C1 segment of cervical spinal cord (tissue), 14 donors: ENCODE measurements around the gene MLKL.

ENCODE experiments used
- DNase-seq, 14 donors: peaks; one replicate each; lab custom pipeline; 2025; lab: John Stamatoyannopoulos, UW

Gene MLKL

DNA sequence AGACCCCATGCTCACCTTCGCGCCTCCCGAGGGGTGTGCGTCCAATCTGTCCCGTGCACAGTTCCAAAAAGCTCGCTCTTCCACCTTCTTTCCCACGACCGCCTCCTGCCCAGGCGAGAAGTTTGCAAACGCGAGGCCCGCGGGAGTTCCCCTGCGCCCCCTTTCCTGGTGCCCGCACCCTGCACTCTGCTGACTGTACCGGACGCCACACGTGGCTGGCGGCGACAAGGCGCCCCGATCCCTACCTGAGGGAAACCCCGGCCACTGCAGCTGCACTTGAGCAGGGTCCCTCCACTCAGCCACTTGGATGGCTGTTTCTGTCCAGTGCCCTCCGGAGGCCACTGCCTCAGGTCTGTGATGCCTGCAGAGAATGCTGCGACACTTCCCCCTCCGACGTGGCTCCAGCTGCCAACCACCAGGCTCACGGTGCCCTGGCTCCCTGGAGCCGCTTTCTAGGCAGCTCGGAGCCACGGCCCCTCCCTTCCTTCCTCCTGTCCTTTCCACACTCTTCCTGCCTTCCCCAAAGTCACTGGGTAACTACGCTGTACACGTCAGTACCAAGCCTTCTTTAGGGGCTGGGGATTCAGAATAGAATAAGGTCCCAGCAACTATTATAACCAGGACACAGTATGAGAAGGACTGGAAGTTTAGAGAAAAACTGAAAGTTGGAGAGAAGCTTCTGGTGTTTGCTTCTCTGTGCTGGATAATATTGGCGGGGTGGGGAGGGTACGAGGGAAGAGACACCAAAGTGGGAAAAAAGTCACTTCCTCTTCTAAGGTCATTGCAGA lies at the start of gene MLKL:
TSS of gene MLKL (minus strand) at position 425 of the 788 bp plus-strand sequence. CDS start 5,105 bp downstream, outside the sequence.
- DNase-seq: peak in 3 of 14 donors; percentile 25 to 59 (median 42)

DNA sequence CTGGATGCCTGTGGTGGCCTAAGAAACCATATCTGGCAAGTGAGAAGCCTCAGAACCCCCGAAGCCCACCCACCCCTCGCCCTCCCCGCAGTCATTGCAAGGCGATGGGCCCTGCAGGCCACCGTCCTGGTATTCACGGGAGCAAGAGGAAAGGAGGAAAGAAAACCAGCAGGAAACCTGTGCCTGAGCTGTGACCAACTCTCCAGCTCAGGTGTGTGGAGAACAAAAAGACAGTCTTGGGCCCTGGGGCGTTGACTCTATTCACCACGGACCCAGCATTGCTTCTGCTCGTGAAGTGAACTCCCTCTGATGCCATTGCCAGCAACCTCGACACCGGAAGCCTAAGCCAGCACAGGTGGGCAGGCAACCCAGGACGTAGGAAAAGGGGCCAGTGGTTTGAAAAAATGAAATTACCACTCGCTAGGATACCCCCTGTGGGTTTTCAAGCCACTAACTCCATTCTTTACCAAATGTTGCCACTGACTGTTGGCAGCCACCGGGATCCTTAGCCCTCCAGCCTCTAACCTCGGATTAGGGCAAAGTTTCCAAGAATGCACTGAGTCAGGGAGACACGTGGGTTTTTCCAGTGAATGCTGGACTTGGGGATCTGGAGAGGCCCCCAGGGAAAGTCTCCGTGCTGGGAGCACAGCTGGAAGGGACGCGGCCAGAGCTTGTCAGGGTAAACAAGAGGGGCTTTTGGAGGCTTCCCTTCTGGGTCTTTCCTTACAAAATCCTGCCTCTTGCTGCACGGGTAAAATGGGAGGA lies 48.8 kb upstream of the MLKL start:
- peak in 3 of 14 donors; percentile 23 to 79 (median 56) for DNase-seq

DNA sequence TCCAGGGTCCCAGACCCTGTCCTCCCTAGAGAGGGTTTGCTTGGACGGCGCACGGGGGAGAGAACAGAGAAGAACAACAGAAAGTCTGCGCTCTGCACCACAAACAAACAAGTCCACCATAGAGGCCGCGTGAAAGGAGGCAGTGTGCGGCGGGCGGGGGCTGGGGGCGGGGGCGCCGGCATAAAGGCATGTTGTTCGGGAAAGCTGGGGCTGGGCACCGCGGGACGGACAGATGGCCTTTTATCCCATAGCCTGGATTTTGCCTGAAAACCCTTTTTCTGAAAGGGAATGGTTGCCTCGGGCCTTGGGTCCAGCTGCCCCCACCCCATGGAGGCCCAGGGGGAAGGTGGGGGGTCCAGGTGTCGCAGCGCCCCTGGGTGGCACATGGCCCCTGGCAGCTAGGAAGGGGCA lies 48.0 kb upstream of the MLKL start:
- DNase-seq: peak in 12 of 14 donors; percentile 8 to 92 (median 80)

DNA sequence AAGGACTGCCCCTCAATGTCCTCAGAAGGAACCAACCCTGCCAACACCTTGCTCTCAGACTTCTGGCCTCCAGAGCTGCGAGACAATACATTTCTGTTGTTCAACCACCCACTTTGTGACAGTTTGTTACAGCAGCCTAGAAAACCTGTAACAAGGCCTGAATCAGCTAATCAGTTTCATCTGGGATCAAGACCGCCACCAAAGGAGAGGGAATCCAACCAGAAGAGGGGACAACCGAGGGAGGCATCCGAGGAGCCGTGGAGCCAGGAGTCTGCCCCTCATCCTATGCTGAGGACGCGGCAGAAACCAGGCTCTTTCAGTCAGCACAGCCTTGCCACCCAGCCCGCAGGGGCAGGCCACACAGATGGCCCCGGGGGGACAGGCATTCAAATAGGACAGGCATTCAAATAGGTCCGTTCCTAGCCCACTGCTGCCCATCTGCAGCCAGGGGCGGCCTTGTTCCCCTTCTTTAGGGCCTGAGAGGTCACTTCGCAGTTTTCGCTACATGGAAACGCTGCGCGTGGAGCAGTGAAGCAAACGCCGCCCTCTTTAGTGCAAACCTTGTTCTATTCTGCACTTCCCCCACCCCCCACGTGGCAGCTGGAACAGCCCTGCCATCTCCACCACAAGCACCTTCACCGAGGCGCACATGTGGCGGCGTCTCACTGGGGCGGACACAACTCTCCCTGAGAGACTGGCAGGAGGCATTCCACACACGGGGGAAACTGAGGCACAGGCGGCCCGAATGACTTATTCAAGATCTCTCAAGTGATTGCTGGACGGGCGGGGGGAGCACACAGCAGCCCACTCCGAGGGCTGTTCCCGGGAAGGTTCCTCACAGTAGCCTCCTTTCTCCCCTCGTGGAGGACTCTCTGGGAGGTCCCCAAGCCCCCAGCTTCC lies 47.3 kb upstream of the MLKL start:
- DNase-seq: peak in 12 of 14 donors; percentile 7 to 93 (median 82)

DNA sequence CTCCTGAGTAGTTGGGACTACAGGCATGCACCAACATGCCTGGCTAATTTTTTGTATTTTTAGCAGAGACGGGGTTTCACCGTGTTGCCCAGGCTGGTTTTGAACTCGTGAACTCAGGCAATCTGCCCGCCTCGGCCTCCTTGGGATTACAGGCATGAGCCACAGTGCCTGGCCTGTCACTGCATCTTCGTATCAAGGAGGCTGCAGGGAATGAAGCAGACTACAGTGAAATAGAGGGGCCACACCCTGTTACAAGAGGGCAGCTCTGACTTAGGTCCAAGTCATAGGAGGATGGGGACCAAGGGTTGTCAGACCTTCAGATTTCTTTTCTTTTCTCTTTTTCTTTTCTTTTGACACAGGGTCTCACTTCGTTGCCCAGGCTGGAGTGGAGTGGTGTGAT lies 45.3 kb upstream of the MLKL start:
- no peak for DNase-seq

DNA sequence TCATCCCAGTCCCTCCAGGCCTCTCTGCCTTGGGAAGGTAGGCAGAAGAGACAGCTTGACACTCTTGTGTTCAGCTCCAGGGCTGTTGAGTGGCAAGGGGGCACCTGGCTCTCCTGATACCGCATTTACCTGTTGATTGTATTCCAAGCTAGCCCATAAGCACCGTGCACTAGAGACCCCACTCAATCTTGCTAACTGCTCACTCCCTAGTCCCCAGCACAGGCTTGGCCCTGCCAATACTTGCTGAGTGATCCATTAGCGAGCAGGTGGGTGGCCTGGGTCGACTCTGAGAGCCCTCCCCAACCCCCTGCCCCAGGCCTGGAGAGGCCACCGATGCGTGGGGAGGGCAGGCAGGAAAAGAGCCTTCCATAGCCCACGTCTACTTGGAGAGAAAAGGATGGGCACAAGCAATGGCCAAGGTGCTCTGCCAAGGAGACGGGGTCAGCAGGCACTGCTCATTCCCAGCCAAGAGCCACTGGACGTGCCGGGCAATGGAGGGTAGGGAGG lies 44.5 kb upstream of the MLKL start:
- DNase-seq: peak in 1 of 14 donors; percentile 22

DNA sequence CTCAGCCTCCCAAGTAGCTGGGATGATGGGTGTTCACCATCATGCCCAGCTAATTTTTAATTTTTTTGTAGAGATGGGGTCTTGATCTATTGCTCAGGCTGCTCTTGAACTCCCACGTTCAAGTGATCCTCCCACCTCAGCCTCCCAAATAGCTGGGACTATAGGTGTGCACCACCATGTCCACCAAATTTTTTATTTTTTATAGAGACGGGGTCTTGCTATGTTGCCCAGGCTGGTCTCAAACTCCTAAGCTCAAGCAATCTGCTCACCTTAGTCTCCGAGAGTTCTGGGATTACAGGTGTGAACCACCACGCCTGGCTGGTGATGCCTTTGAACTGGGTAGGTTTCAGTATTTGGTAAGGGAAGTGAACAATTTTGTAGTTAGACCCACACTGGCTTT lies 43.9 kb upstream of the MLKL start:
- DNase-seq: no peak

DNA sequence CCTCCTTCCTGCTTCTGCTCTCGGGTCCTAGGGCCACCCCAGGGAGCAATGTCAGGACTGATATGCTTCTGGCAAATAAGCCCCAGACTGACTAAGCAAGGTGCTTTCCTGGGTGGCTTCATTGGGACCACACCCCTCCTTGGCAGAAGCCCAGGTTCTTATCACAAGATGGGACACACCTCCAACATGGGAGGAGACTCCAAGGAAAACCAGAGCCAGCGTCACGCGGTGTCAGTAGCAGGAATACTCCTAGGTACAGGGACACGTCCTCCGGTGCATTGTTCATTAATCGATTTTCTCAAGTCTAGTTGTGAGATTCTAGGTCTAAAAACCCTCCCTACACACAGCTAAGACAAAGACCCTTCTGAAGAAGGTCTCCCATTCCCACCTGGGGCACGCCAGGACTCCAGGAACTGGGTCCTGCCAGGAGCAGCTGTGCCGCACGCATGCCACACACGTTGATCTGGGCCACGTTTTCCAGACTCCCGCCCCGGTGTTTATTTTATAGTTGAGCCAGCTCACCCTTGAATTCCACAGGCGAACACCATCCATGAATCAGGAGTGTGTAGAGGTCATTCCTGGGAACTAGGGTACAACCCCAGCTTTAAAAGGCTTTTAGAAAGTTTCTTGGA lies 43.1 kb upstream of the MLKL start:
- peak in 1 of 14 donors; percentile 25 for DNase-seq

DNA sequence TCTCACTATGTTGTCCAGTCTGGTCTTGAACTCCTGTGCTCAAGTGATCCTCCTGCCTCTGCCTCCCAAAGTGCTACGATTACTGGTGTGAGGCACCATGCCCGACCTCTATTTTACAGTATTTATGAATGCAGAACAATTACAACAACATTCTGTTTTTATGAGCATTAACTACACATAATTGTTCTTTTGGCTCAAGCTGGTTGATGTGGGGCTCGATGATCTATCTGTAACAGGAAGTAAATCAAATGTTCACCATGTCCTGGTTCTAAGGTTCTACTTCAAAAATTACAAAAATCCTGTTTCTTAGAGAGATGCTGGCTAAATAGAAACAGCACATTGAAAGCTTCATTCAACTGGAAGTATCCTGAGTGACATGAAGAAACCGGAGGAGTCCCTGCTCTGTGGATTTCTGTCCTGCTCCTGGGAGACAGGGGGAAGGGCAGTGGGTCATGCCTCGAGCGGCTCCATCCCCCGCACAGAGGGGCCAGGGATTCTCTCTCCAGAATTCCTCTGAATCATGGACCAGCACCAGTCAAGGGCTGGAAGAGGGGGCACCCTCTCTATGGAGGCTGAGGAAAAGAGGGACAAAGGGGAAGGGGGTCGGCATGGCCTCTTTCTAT lies 42.5 kb upstream of the MLKL start:
- DNase-seq: no peak

DNA sequence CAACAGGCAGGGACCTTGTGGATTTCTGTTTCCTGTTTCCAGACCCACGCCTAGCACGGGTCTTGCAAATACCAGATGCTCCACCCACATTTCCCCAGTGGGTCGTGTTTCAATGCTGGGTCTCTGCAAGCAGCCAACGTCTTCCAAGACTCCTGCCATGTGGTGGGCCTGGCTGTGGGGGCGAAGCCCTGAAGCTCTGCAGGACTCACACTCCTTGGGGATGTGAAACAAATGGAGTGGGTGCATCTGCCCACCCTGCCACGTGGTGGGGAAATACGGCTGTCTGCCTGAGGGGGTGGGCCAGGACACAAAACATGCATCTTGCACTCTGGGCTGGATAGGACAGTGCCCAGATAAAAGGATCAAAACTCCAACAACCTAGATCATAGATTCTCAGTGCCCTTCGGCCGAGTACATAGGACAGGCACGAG lies 41.4 kb upstream of the MLKL start:
- DNase-seq: no peak

DNA sequence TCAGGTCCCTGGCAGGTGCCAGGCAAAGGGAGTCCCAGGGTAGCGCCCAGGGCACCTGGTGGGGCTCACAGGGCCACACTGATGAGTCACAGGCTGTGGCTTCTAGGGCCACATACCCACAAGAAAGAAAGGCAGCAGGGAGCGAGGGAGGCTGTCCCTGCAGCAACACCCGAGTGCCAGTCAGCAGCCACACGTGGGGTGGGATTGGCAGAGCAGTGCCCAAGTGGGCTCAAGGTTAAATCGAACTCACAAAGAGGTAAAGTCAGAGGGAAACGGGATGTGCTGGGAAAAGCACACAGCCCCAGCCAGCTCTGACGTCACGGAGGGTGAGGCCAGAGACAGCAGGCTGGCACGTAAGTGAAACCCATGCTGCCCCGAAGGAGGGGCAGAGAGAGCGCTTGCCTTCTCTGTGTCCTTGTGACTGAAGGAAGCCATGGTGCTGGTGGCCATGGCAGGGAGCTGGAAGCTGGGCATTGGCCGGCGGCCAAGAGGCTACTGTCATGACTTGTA lies 40.2 kb upstream of the MLKL start:
- peak in 12 of 14 donors; percentile 10 to 91 (median 68) for DNase-seq

DNA sequence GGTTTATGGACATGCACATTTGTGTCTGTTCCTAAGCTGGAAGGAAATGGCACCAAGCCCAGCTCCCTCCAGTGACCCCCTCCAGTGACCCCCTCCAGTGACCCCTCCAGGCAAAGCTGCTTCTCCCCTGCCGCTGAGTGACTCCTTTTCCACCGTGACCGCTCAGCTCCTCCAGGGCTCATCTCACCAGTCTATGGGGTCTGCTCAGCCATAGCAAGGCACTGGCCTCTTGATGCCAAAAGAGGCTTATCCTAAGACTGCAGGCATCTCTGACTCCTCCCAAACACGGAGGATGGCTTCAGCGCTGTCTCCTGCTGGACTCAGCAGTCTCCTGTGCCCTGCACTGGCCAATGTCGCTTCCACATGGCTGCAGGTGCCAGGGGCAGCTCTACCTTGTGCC lies 38.6 kb upstream of the MLKL start:
- no peak for DNase-seq

DNA sequence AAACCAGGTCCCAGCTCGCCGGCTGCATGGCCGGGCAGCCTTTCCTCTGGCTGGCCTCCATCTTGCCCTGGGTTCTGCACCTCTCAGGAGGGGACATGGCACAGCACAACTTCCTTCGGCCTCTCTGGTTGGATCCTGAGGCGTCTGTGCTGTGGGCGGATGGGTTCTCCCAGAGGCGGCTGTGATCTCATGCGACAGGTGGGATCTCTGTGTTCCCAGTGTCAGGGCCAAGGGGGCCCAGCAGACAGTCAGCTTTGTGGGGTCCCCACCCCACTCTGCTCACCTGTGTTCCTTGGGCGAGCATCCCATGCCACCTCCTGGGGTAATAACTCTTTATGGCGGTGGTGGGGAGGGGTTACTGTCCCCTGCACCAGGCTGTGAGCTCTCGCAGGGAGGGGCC lies 38.2 kb upstream of the MLKL start:
- no peak for DNase-seq

DNA sequence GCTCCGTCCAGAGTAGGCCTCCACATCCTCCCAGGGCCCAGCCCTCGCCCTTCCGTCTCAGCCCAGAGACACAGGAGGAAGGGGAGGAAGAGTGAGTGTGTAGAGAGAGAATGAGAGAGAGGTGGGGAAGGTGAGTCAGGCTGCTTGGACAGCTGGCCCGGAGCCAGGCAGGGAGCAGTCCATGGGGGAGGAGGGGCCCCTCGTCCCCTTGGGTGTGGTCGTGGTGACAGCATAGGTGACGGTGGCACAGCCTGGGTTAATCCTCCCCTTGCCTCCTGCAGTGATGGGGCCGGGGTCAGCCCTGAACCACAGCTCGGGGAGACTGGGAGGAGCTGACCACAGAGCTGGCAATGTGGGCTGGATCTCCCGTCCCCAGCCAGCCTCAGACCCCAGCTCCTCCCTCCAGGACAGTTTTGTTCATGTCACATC lies 37.5 kb upstream of the MLKL start:
- DNase-seq: no peak

DNA sequence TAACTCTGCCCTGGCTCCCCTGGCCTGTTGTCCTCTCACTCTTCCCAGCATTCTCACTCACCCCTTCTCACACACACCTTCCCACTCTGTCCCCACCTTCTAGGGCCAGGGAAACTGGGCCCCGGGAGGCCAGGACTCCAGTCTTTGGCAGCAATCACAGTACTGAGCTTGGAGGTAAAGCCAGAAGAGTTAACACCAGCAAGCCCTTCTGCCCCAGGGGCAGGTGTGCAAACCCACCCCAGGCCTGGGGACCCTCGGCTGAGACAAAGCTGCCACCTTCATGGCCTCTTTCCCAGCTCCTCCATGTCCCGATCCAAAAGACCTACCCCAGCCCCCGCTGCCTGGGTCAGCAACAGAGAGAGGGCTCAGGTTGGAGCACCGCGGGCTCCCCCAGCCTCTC lies 36.9 kb upstream of the MLKL start:
- DNase-seq: no peak

DNA sequence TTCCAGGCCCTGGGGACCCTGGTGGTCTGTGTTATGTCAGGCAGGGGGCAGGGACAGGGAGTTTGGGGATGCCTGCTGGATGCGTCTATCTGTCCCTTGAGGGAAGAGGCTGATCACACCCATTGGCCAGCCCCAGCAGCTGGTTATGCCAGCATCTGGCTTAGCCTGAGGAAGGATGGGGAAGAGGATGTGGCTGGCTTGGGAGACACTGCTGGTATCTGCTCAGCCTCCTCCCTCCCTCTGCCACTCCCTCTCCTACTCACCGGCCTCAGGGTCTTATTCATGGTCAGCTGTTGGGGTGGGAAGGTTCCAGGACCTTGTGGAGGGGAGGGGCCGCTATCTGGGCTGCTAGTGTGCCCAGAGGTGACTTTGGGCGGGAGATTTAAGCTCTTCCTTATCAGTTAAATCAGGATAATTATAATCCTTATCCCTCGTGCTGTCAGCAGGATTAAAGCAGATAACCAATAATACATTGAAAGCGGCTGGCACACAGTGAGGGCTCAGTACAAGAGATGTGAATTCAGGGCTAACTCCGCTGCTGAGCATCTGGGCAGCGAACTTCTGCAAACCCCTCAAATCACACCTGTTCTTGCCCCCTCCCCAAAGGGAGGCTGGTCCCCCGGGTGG lies 36.0 kb upstream of the MLKL start:
- DNase-seq: no peak

DNA sequence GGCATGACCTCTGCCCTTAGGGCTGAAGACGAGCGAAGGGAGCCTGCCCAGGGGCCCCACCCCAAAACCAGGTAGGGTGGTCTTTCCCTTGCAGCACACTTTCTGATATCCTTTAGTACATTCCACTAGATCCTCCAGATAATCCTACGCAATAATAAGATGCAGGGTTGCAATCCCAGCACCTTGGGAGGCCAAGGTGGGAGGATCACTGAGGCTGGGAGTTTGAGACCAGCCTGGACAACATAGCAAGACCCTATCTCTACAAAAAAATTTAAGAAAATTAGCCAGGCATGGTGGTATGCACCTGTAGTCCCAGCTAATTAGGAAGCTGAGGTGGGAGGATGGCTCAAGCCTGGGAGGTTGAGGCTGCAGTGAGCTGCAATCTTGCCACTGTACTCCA lies 34.9 kb upstream of the MLKL start:
- DNase-seq: no peak

DNA sequence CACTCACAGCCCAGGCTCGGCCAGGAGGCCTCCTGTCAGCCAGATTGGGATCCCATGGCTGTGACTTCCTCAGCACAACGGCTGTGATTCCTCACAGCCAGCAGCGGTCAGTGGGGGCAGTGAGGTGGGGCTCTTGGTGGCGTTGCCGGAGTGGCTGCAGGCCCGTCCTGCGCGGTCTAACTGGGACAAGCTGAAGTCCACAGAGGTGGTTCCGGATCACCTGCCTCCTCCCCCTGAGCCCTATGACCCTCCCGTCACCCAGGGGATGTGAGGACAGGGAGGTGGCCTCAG lies 34.4 kb upstream of the MLKL start:
- DNase-seq: peak in 1 of 14 donors; percentile 15

DNA sequence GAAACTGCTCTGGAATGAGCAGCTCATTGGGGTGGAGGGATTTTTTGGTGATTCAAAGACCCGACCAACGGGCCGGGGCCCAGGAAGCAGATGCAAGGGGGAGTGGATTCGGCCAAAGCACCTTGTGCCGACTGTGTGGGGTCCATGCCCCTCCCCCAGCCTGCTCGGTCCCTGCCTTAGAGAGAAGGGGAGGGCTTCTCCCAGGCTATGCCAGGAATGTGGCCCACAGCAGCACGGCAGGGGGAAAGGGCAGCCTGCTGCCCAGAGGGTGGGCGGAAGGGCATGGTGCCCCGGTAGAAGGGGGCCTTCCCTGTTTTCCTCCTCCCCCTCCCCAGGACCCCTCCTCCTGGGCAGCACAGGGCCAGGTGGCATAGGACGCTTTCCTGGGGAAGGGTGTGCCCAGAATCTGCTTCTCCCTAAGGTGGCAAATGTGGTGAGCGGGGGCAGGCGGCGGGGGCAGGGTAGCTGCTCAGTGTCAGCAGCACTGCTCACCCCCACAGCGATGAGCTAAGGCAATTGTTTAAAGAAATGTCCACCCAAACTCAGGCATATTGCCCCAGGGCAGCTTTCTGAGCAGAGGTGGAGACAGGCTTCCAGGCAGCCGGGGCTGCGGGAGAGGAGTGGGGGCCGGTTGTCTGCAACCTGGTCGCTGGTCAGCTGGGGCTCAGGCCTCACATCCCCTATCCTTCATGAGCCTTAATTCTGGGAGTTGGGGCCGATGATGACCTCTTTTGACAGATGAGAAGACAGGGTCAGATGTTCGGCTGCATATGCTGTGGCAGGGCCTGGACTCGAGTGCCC lies 33.9 kb upstream of the MLKL start:
- no peak for DNase-seq
